ENCODE measurements around the gene USP25.

Gene USP25

GRCh38 chr21:15740383-15740782 is 10.6 kb downstream of the USP25 start:
- intact Hi-C loops (cut with micrococcal nuclease): no loop called here
- Mint-ChIP-seq H3K4me3 (no peak overlapping the region), H3K27me3 (no peaks in the 10 kb centered on the region), H3K4me1 (ENCODE audit: low read depth) (peaks cover 91% of the 10 kb centered on the region), H3K36me3 (ENCODE audit: low read depth) (peaks cover 13% of the 10 kb centered on the region), H3K27ac (no peak overlapping the region), H3K9me3 (no peaks in the 10 kb centered on the region)

GRCh38 chr21:15741510-15741909 is 11.7 kb downstream of the USP25 start:
- intact Hi-C loops (cut with micrococcal nuclease): no loop called here

DNA sequence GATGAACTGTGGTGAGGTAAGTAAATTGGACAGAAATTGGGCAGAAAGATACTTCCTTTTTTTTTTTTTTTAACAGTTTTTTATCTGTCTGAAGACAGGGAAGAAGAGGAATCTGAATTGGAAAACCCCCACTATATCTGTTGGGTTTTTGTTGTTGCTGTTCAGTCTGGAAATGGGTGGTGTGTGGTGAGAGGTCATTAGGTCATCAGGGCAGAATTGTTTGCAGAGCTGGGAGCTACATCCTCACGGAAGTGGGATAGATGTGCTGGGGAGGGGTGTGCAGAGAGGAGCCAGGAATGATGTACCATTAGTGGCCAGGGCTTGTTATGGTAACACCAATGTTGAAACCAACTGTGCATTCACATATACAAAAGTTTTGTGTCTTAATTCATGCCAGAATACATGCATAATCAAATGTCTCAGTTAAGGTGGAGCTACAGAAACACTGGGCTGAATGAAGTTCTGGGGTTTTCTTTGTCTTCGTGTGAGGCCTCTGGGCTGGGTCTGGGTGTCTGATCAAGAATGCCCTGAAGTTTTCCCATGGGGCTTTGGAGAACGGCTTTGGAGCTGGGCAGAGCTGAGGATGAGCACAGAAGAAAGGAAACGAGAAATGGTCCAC is 12.4 kb downstream of the USP25 start:
- H3K4me3 Mint-ChIP-seq: no peak overlapping the region
- no peak overlapping the region for H3K27ac Mint-ChIP-seq
- no peaks in the 10 kb centered on the region for H3K27me3 Mint-ChIP-seq
- H3K9me3 Mint-ChIP-seq: no peaks in the 10 kb centered on the region
- peaks cover 19% of the 10 kb centered on the region for H3K36me3 Mint-ChIP-seq (ENCODE audit: low read depth)
- peaks cover 80% of the 10 kb centered on the region for H3K4me1 Mint-ChIP-seq (ENCODE audit: low read depth)
- intact Hi-C loops (cut with micrococcal nuclease): no loop called here

More at GRCh38 chr21:15741510-15741909, 11.7 kb downstream of the USP25 start:
- H3K27ac Mint-ChIP-seq: no peak overlapping the region
- H3K4me3 Mint-ChIP-seq: no peak overlapping the region
- H3K4me1 Mint-ChIP-seq (ENCODE audit: low read depth): peaks cover 86% of the 10 kb centered on the region
- no peaks in the 10 kb centered on the region for H3K9me3 Mint-ChIP-seq
- peaks cover 19% of the 10 kb centered on the region for H3K36me3 Mint-ChIP-seq (ENCODE audit: low read depth)
- no peaks in the 10 kb centered on the region for H3K27me3 Mint-ChIP-seq

- H3K27me3 Mint-ChIP-seq: no peaks in the 10 kb centered on the region
- no peak overlapping the region for H3K4me3 Mint-ChIP-seq
- peaks cover 19% of the 10 kb centered on the region for H3K36me3 Mint-ChIP-seq (ENCODE audit: low read depth)
- no peaks in the 10 kb centered on the region for H3K9me3 Mint-ChIP-seq
- H3K27ac Mint-ChIP-seq: no peak overlapping the region
- intact Hi-C loops (cut with micrococcal nuclease): no loop called here
- peaks cover 78% of the 10 kb centered on the region for H3K4me1 Mint-ChIP-seq (ENCODE audit: low read depth)
Measured at GRCh38 chr21:15742694-15743093, 12.9 kb downstream of the USP25 start.

- intact Hi-C loops (cut with micrococcal nuclease): no loop called here
- no peaks in the 10 kb centered on the region for H3K9me3 Mint-ChIP-seq
- peak overlapping the region; percentile 7 for H3K27ac Mint-ChIP-seq
- peaks cover 74% of the 10 kb centered on the region for H3K4me1 Mint-ChIP-seq (ENCODE audit: low read depth)
- H3K4me3 Mint-ChIP-seq: no peak overlapping the region
- H3K27me3 Mint-ChIP-seq: no peaks in the 10 kb centered on the region
- peaks cover 19% of the 10 kb centered on the region for H3K36me3 Mint-ChIP-seq (ENCODE audit: low read depth)
Measured at GRCh38 chr21:15743593-15743992, 13.8 kb downstream of the USP25 start.

GRCh38 chr21:15744926-15745325 is 15.1 kb downstream of the USP25 start:
- H3K4me1 Mint-ChIP-seq (ENCODE audit: low read depth): peaks cover 72% of the 10 kb centered on the region
- no peaks in the 10 kb centered on the region for H3K27me3 Mint-ChIP-seq
- peaks cover 22% of the 10 kb centered on the region for H3K36me3 Mint-ChIP-seq (ENCODE audit: low read depth)
- H3K9me3 Mint-ChIP-seq: no peaks in the 10 kb centered on the region
- no peak overlapping the region for H3K4me3 Mint-ChIP-seq
- intact Hi-C loops (cut with micrococcal nuclease): no loop called here
- H3K27ac Mint-ChIP-seq: no peak overlapping the region

- H3K4me3 Mint-ChIP-seq: no peak overlapping the region
- intact Hi-C loops (cut with micrococcal nuclease): no loop called here
- H3K27me3 Mint-ChIP-seq: no peaks in the 10 kb centered on the region
- no peaks in the 10 kb centered on the region for H3K9me3 Mint-ChIP-seq
- H3K4me1 Mint-ChIP-seq (ENCODE audit: low read depth): peaks cover 70% of the 10 kb centered on the region
- H3K36me3 Mint-ChIP-seq (ENCODE audit: low read depth): peaks cover 17% of the 10 kb centered on the region
- no peak overlapping the region for H3K27ac Mint-ChIP-seq
Measured at GRCh38 chr21:15748586-15748985, 18.8 kb downstream of the USP25 start.

GRCh38 chr21:15749082-15749860 is 19.5 kb downstream of the USP25 start:
- peaks cover 17% of the 10 kb centered on the region for H3K36me3 Mint-ChIP-seq (ENCODE audit: low read depth)
- H3K4me1 Mint-ChIP-seq (ENCODE audit: low read depth): peaks cover 70% of the 10 kb centered on the region
- H3K4me3 Mint-ChIP-seq: no peak overlapping the region
- intact Hi-C loops (cut with micrococcal nuclease): no loop called here
- peak overlapping the region; percentile 55 for H3K27ac Mint-ChIP-seq
- H3K9me3 Mint-ChIP-seq: no peaks in the 10 kb centered on the region
- H3K27me3 Mint-ChIP-seq: no peaks in the 10 kb centered on the region

GRCh38 chr21:15749861-15750159 is 20.0 kb downstream of the USP25 start:
- Mint-ChIP-seq H3K27me3 (no peaks in the 10 kb centered on the region), H3K4me1 (ENCODE audit: low read depth) (peaks cover 71% of the 10 kb centered on the region), H3K27ac (peak overlapping the region; percentile 55), H3K9me3 (no peaks in the 10 kb centered on the region), H3K4me3 (no peak overlapping the region), H3K36me3 (ENCODE audit: low read depth) (peaks cover 17% of the 10 kb centered on the region)
- intact Hi-C loops (cut with micrococcal nuclease): no loop called here

GRCh38 chr21:15751037-15751436 is 21.3 kb downstream of the USP25 start:
- peak overlapping the region; percentile 9 for H3K27ac Mint-ChIP-seq
- intact Hi-C loops (cut with micrococcal nuclease): no loop called here
- H3K27me3 Mint-ChIP-seq: no peaks in the 10 kb centered on the region
- peaks cover 74% of the 10 kb centered on the region for H3K4me1 Mint-ChIP-seq (ENCODE audit: low read depth)
- H3K4me3 Mint-ChIP-seq: no peak overlapping the region
- H3K9me3 Mint-ChIP-seq: no peaks in the 10 kb centered on the region
- peaks cover 11% of the 10 kb centered on the region for H3K36me3 Mint-ChIP-seq (ENCODE audit: low read depth)

- intact Hi-C loops (cut with micrococcal nuclease): no loop called here
- Mint-ChIP-seq H3K36me3 (ENCODE audit: low read depth) (peaks cover 11% of the 10 kb centered on the region), H3K27me3 (no peaks in the 10 kb centered on the region), H3K9me3 (no peaks in the 10 kb centered on the region), H3K27ac (no peak overlapping the region), H3K4me1 (ENCODE audit: low read depth) (peaks cover 74% of the 10 kb centered on the region), H3K4me3 (no peak overlapping the region)
Measured at GRCh38 chr21:15751546-15751945, 21.8 kb downstream of the USP25 start.

GRCh38 chr21:15752763-15753407 is 23.1 kb downstream of the USP25 start:
- Mint-ChIP-seq H3K4me3 (no peak overlapping the region), H3K27me3 (no peaks in the 10 kb centered on the region), H3K9me3 (peaks cover 8% of the 10 kb centered on the region), H3K27ac (no peak overlapping the region), H3K36me3 (ENCODE audit: low read depth) (peaks cover 24% of the 10 kb centered on the region), H3K4me1 (ENCODE audit: low read depth) (peaks cover 81% of the 10 kb centered on the region)
- intact Hi-C loops (cut with micrococcal nuclease): no loop called here

GRCh38 chr21:15753741-15754140 is 24.0 kb downstream of the USP25 start:
- Mint-ChIP-seq H3K4me1 (ENCODE audit: low read depth) (peaks cover 79% of the 10 kb centered on the region), H3K36me3 (ENCODE audit: low read depth) (peaks cover 25% of the 10 kb centered on the region), H3K9me3 (peaks cover 15% of the 10 kb centered on the region), H3K4me3 (no peak overlapping the region), H3K27me3 (no peaks in the 10 kb centered on the region), H3K27ac (no peak overlapping the region)
- intact Hi-C loops (cut with micrococcal nuclease): no loop called here

- Mint-ChIP-seq H3K27ac (peak overlapping the region; percentile 45), H3K9me3 (peaks cover 15% of the 10 kb centered on the region), H3K4me3 (no peak overlapping the region), H3K27me3 (no peaks in the 10 kb centered on the region), H3K36me3 (ENCODE audit: low read depth) (peaks cover 25% of the 10 kb centered on the region), H3K4me1 (ENCODE audit: low read depth) (peaks cover 75% of the 10 kb centered on the region)
- intact Hi-C loops (cut with micrococcal nuclease): no loop called here
Measured at GRCh38 chr21:15754640-15755039, 24.9 kb downstream of the USP25 start.

Measured in dendritic cell treated with granulocyte-macrophage colony-stimulating factor and Interleukin-4, amounts not matched to agents 40 ng/mL and 50 ng/mL, for 4 days (primary cell).